Measurements from ENCODE around the gene STK40.

The STK40 gene

DNA sequence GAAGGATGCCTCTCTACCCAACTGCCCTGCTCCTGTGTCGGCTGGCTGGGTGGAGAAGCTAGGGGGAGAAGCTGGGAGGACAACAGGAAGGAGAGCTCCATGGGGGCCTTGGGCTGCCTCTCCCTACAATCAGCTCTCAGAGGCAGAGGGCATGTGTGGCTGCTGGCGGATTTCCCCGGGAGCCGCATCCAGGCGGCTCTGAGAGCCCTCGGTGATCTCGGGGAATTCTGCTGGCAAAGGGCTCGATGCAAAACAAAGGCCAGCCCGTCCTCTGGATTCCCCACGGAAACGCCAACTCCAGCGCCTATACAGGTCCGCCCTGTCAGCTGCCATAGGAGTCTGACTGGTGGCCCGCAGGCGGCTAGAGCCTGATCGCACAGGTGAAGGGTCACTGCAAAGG is 35.9 kb downstream of the STK40 start:
- no peak overlapping the region for H3K4me3 ChIP-seq (ENCODE audit: low read depth, low read length)
- POLR2A ChIA-PET = interaction anchor here (0.6 to 5.4 kb wide), 4 partner anchors 28 to 37 kb away, joined by 4 to 44 read pairs (median 8); no protein-coding TSS in a partner anchor
- CTCF ChIA-PET = interaction anchor here (1.1 to 5.4 kb wide), 6 partner anchors 8 to 72 kb away, joined by 3 to 30 read pairs (median 6); partner anchors contain the start of gene EVA1B
- TF ChIP-seq CTCF (IDR thresholded peaks at IDR 0.05; ENCODE audit: insufficient read depth, low read length, missing control alignments) = no peak
- no peak for DNase-seq (ENCODE audit: low read depth, low spot score)

- ChIA-PET CTCF (interaction anchor here (0.9 to 5.4 kb wide), 3 partner anchors 7 to 70 kb away, joined by 4 to 30 read pairs (median 29); no protein-coding TSS in a partner anchor), POLR2A (interaction anchor here (2.2 to 5.4 kb wide), 3 partner anchors 28 to 38 kb away, joined by 5 to 44 read pairs (median 12); no protein-coding TSS in a partner anchor)
- TF ChIP-seq CTCF (IDR thresholded peaks at IDR 0.05; ENCODE audit: insufficient read depth, low read length, missing control alignments) = no peak
- no peak for DNase-seq (ENCODE audit: low read depth, low spot score)
- no peak overlapping the region for H3K4me3 ChIP-seq (ENCODE audit: low read depth, low read length)
Measured at GRCh38 chr1:36349241-36349671, 36.5 kb downstream of the STK40 start.

DNA sequence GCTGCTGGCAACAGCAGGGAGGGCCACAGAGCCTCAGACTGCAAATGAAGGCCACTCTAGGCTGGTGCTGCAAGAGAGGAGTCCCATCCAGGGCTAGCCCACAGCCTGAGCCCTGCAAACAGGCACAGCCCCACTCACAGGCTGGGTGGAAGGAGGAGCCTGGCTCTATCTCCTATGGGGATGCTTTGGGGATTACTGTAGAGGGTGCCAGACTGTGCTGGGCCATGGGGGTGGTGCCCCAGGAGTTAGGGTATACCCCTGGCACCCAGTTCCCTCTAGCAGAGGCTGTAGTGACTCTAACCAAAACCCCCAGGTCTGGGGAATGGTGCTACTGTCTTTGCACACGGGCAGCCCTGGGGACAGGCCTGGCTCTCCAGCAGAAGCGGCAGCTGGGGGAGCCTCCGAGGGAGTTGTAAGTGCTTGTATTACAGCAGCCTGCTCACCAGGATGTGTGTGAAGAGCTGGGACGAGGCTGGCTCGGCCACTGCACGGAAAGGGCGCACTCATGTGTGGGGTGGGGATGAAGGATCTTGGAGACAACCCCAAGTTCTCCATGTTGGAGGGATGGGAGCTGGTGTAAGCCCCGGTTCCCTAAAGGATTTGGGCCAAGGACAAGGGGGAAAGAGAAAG is 38.9 kb downstream of the STK40 start:
- no peak for TF ChIP-seq CTCF (IDR thresholded peaks at IDR 0.05; ENCODE audit: insufficient read depth, low read length, missing control alignments)
- no peak for DNase-seq (ENCODE audit: low read depth, low spot score)
- ChIA-PET POLR2A (interaction anchor here (0.7 kb wide), 1 partner anchor 19 kb away, joined by 3 read pairs; no protein-coding TSS in a partner anchor), CTCF (interaction anchor here (1.2 kb wide), 1 partner anchor 74 kb away, joined by 3 read pairs; no protein-coding TSS in a partner anchor)
- no peak overlapping the region for H3K4me3 ChIP-seq (ENCODE audit: low read depth, low read length)

GRCh38 chr1:36345353-36345752 is 40.4 kb downstream of the STK40 start:
- no peak overlapping the region for H3K4me3 ChIP-seq (ENCODE audit: low read depth, low read length)
- CTCF ChIA-PET = interaction anchor here (1.0 to 2.5 kb wide), 4 partner anchors 11 to 77 kb away, joined by 3 to 11 read pairs (median 5); no protein-coding TSS in a partner anchor
- POLR2A ChIA-PET = interaction anchor here (1.2 kb wide), 1 partner anchor 41 kb away, joined by 3 read pairs; no protein-coding TSS in a partner anchor
- no peak for DNase-seq (ENCODE audit: low read depth, low spot score)
- TF ChIP-seq CTCF (IDR thresholded peaks at IDR 0.05; ENCODE audit: insufficient read depth, low read length, missing control alignments) = no peak

GRCh38 chr1:36344395-36344680 is 41.4 kb downstream of the STK40 start:
- no peak for DNase-seq (ENCODE audit: low read depth, low spot score)
- no peak for TF ChIP-seq CTCF (IDR thresholded peaks at IDR 0.05; ENCODE audit: insufficient read depth, low read length, missing control alignments)
- CTCF ChIA-PET = interaction anchor here (1.2 to 4.0 kb wide), 6 partner anchors 8 to 78 kb away, joined by 4 to 54 read pairs (median 8); partner anchors contain the start of gene LSM10
- POLR2A ChIA-PET = no interaction called here
- no peak overlapping the region for H3K4me3 ChIP-seq (ENCODE audit: low read depth, low read length)

DNA sequence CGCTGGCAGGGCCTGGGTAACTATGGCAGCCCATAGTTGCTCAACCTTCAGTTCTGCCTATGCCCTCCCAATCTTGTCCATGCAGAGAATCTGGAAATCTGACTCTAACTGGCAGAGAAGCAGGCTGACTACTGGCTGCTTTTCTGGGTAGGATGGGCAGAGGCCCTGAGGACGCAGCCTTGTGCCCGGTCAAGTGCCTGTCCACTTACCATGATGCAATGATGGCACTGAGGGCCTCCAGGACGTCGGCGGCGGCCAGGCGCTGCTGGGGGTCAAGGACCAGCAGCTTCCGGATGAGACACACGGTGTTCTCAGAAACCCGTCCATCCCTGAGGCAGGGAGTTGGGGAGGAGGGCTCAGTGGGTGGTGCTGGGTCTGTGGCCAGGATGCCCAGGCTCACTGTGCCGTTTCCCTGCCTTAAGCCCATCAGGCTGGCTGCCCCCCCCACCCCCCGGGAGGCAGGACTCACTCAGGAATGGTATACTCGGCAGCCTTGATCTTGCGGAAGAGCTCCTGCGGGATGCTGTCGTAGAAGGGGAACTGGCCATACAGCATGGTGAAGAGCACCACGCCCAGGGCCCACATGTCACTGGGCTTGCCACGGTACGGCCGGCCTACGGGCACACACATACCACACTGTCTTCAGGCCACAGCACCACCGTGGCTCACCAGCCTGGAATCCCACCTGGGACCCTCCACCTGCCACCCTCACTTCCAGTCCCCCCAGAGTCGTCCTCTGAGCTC is 41.9 kb downstream of the STK40 start:
- CTCF ChIA-PET = interaction anchor here (1.2 to 4.4 kb wide), 12 partner anchors 8 to 79 kb away, joined by 4 to 75 read pairs (median 20); partner anchors contain the start of genes LSM10 and STK40
- POLR2A ChIA-PET = interaction anchor here (1.1 to 1.6 kb wide), 2 partner anchors 22 to 43 kb away, joined by 3 to 11 read pairs; no protein-coding TSS in a partner anchor
- H3K4me3 ChIP-seq (ENCODE audit: low read depth, low read length) = no peak overlapping the region
- DNase-seq (ENCODE audit: low read depth, low spot score) = no peak
- TF ChIP-seq CTCF (IDR thresholded peaks at IDR 0.05; ENCODE audit: insufficient read depth, low read length, missing control alignments) = no peak

All from AG04449 (cell line).